Lung (tissue), 12 donors: ENCODE measurements around the gene KLHL21. TPM values are rescaled to one million over a fixed set of nuclear protein-coding genes. Genes with fewer than 3 reads are reported as not detected.

Source experiments
- ATAC-seq: fragments of 200-7000 bp; cut with Tn5 transposase; one replicate; pipeline ENCODE4 v1.9.1; 2020; ENCODE audit warnings: moderate number of reproducible peaks; ENCODE audit not compliant: insufficient read depth, low FRiP score
- DNase-seq, 3 donors: peaks; one replicate each; pipeline ENCODE4 v3.0.0-alpha.2; 2013 to 2017
- H3K27ac ChIP-seq, 2 donors: one replicate each; pipeline ENCODE4 v1.5.1; 2013; ENCODE audit warnings: mild to moderate bottlenecking in 2 of 2, moderate library complexity in 2 of 2, control low read depth in 1 of 2, inconsistent platforms in 1 of 2, low read depth in 1 of 2, low read length in 1 of 2
- H3K27me3 ChIP-seq, 3 donors: one replicate each; pipeline ENCODE4 v1.5.1; 2013; ENCODE audit warnings: low read length in 2 of 3; ENCODE audit not compliant: control insufficient read depth in 3 of 3, insufficient read depth in 3 of 3
- H3K36me3 ChIP-seq, 4 donors: one replicate each; pipeline ENCODE4 v1.5.1; 2013; ENCODE audit warnings: low read length in 4 of 4, mild to moderate bottlenecking in 1 of 4, moderate library complexity in 1 of 4; ENCODE audit not compliant: control insufficient read depth in 4 of 4, insufficient read depth in 4 of 4
- H3K4me1 ChIP-seq, 5 donors: one replicate each; pipeline ENCODE4 v1.5.1; 2013; ENCODE audit warnings: low read length in 5 of 5, mild to moderate bottlenecking in 2 of 5, moderate library complexity in 1 of 5; ENCODE audit not compliant: control insufficient read depth in 5 of 5, insufficient read depth in 5 of 5
- H3K4me3 ChIP-seq: one replicate; pipeline ENCODE4 v1.5.1; 2013; ENCODE audit warnings: mild to moderate bottlenecking, control low read depth, moderate library complexity
- H3K9ac ChIP-seq, 2 donors: one replicate each; pipeline ENCODE4 v1.5.1; 2013; ENCODE audit warnings: low read length in 2 of 2, control low read depth in 1 of 2; ENCODE audit not compliant: insufficient read depth in 1 of 2
- H3K9me3 ChIP-seq, 4 donors: one replicate each; pipeline ENCODE4 v1.5.1; 2013; ENCODE audit warnings: low read length in 3 of 4, mild to moderate bottlenecking in 1 of 4, moderate library complexity in 1 of 4; ENCODE audit not compliant: control insufficient read depth in 4 of 4, insufficient read depth in 3 of 4
- WGBS, 2 donors: extraction: QIAGEN DNeasy Blood & Tissue Kit; methylation state at CpG; one replicate each; pipeline ENCODE4 v1.1.7; 2013; 5-methylcytosine and 5-hydroxymethylcytosine counted together
- polyA plus RNA-seq, 2 donors: library from polyadenylated mRNA; stranded (reverse); fragments of 200-250 nt; gene quantifications; one replicate each; pipeline ENCODE4 v1.2.1, GENCODE V29; 2013
- total RNA-seq, 2 donors: library from RNA; depleted of rRNA in 1 of 2; stranded (reverse); fragments of >200 nt in 1 of 2; gene quantifications; one replicate each; pipeline ENCODE4 v1.2.1, GENCODE V29; 2014 to 2021
- TF ChIP-seq, protein P1 (sequence below): IDR thresholded peaks from 2 replicates; pipeline ENCODE4 v1.5.1; 2012; ENCODE audit warnings: mild to moderate bottlenecking; ENCODE audit errors: control extremely low read depth, extremely low read depth
- donor health status: control.
- donor health status: control.
- donor health status: Bipolar disorder and iron deficiency.
- donor health status: healthy.
- donor health status: DM: yes; HTN: yes; CAD: no.

The KLHL21 gene
- total and polyA plus RNA-seq, 4 donors: 9.2 to 31.3 (median 19.7) TPM

DNA sequence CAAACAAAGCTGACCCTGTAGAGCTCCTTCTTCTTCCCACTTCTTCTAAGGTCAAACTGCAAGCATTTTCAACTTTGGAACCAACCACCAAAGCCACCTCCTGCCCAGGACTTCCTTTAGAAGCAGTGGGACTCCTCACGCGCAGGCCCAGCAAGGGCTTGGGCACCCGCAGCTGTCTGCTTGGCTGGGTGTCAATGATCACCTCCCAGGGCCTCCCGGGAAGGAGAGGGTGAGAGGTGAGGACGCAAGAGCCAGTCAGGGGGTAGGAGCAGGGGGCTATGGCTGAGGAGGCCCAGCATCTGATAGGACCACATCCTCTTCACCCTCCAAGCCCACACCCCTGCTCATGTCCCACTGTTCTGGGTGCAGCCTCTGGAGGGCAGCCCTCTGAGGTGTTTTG lies 10.2 kb downstream of the KLHL21 start:
- no peak overlapping the region for H3K27ac ChIP-seq
- H3K36me3 ChIP-seq: peaks cover 0 to 75% (median 35%) of the 10 kb centered on the region in 4 donors
- ATAC-seq (no peak), DNase-seq (no peak)
- H3K9ac ChIP-seq: no peak overlapping the region
- no peaks in the 10 kb centered on the region for H3K9me3 ChIP-seq
- H3K4me3 ChIP-seq: no peak overlapping the region
- peaks cover 0 to 4% (median 0%) of the 10 kb centered on the region in 5 donors for H3K4me1 ChIP-seq
- 28 to 52% methylated on average over 5 of the region's 5 CpGs for WGBS, 2 donors
- TF ChIP-seq, protein P1, sequence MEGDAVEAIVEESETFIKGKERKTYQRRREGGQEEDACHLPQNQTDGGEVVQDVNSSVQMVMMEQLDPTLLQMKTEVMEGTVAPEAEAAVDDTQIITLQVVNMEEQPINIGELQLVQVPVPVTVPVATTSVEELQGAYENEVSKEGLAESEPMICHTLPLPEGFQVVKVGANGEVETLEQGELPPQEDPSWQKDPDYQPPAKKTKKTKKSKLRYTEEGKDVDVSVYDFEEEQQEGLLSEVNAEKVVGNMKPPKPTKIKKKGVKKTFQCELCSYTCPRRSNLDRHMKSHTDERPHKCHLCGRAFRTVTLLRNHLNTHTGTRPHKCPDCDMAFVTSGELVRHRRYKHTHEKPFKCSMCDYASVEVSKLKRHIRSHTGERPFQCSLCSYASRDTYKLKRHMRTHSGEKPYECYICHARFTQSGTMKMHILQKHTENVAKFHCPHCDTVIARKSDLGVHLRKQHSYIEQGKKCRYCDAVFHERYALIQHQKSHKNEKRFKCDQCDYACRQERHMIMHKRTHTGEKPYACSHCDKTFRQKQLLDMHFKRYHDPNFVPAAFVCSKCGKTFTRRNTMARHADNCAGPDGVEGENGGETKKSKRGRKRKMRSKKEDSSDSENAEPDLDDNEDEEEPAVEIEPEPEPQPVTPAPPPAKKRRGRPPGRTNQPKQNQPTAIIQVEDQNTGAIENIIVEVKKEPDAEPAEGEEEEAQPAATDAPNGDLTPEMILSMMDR: no peak
- no peaks in the 10 kb centered on the region for H3K27me3 ChIP-seq

DNA sequence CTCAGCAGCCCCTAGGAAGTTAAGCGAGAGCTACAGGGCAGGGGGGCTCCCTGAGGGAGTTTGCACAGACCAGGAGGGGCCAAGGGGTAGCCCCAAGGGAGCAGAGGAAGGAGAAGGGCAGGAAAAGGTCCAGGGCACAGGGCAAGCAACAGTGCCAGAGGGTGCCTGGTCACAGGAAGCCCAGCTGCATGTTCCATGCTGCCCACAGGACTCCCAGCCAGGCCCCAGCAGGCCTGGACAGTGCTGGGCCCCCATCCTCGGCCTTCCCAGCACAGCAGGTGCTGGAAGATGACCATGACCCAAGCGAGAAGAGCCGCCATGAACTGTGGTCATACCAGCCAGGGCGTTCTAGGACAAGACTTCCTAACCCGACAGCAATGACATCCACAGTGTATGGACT lies 11.0 kb downstream of the KLHL21 start:
- Histone ChIP-seq H3K9ac (no peak overlapping the region), H3K4me1 (peaks cover 0 to 5% (median 0%) of the 10 kb centered on the region in 5 donors), H3K27me3 (no peaks in the 10 kb centered on the region), H3K27ac (no peak overlapping the region), H3K4me3 (no peak overlapping the region), H3K36me3 (peaks cover 0 to 71% (median 30%) of the 10 kb centered on the region in 4 donors), H3K9me3 (no peaks in the 10 kb centered on the region)
- 85 to 86% methylated on average over 6 of the region's 6 CpGs for WGBS, 2 donors
- no peak for ATAC-seq
- DNase-seq: no peak
- TF ChIP-seq, protein P1: no peak

- ATAC-seq: no peak
- H3K36me3 ChIP-seq: peaks cover 0 to 68% (median 30%) of the 10 kb centered on the region in 4 donors
Measured at GRCh38 chr1:6591222-6591621, 11.4 kb downstream of the KLHL21 start.

More at GRCh38 chr1:6591222-6591621, 11.4 kb downstream of the KLHL21 start:
- no peak for DNase-seq
- Histone ChIP-seq H3K4me1 (peaks cover 0 to 5% (median 0%) of the 10 kb centered on the region in 5 donors), H3K4me3 (no peak overlapping the region), H3K9ac (no peak overlapping the region), H3K27me3 (no peaks in the 10 kb centered on the region), H3K27ac (no peak overlapping the region), H3K9me3 (no peaks in the 10 kb centered on the region)
- TF ChIP-seq, protein P1: no peak
- WGBS, 2 donors: 29 to 71% methylated on average over 13 of the region's 13 CpGs
